ENCODE measurements around the gene APOA5. TPM values are rescaled to one million over a fixed set of nuclear protein-coding genes. Genes with fewer than 3 reads are reported as not detected.

APOA5 gene
- total RNA-seq, 4 donors from 2014 or later = not detected

DNA sequence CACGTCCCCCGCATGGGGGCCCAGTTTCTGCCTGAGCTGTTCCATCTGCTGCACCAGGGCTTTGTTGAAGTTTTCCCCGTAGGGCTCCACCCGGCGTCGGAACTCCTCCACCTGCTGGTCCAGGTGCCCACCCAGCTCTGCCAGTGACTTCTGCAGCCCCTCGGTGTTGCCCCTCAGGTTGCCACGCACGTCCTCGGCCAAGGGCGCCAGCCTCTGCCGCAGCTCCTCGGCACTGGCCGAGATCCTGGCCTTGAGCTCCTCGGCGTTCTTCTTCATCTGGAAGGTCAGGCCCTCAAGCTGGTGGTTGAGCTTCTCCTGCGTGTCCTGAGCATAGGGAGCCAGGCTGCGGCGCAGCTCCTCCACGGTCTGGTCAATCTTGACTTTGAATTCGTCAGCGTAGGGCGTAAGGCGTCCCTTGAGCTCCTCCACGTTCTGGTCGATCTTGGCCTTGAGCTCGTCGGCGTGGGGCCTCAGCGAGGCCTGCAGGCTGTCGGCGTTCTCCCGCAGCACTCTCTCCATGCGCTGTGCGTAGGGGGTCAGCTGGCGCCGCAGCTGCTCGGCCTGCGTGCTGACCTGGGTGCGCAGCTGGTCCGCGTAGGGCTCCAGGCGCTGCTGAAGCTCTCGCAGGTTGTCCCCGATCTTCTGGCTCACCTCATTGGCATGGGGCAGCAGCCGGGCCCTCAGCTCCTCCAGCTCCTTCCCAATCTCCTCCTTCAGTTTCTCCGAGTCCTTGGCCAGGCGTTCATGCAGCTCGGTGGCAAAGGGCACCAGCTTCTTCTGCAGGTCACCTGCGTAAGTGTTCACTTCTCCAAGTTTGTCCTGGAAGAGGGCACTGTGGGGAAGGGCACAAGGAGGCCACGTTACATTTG, 29.6 kb upstream of the APOA5 start:
- Histone ChIP-seq H3K9me3 (no peaks in the 10 kb centered on the region), H3K27ac (no peak overlapping the region), H3K36me3 (no peaks in the 10 kb centered on the region), H3K4me3 (no peak overlapping the region), H3K4me1 (no peaks in the 10 kb centered on the region), H3K27me3 (no peaks in the 10 kb centered on the region)
- WGBS, 2 donors = 92 to 94% methylated on average over 49 to 51 of the region's 51 CpGs
- DNase-seq (ENCODE audit: low spot score in 2 of 2) = no peak
- TF ChIP-seq POLR2A (IDR thresholded peaks at IDR 0.05) (no peak), EP300 (IDR thresholded peaks at IDR 0.05) (no peak)
- TF ChIP-seq, protein P1, sequence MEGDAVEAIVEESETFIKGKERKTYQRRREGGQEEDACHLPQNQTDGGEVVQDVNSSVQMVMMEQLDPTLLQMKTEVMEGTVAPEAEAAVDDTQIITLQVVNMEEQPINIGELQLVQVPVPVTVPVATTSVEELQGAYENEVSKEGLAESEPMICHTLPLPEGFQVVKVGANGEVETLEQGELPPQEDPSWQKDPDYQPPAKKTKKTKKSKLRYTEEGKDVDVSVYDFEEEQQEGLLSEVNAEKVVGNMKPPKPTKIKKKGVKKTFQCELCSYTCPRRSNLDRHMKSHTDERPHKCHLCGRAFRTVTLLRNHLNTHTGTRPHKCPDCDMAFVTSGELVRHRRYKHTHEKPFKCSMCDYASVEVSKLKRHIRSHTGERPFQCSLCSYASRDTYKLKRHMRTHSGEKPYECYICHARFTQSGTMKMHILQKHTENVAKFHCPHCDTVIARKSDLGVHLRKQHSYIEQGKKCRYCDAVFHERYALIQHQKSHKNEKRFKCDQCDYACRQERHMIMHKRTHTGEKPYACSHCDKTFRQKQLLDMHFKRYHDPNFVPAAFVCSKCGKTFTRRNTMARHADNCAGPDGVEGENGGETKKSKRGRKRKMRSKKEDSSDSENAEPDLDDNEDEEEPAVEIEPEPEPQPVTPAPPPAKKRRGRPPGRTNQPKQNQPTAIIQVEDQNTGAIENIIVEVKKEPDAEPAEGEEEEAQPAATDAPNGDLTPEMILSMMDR (IDR thresholded peaks at IDR 0.05) = no peak

DNA sequence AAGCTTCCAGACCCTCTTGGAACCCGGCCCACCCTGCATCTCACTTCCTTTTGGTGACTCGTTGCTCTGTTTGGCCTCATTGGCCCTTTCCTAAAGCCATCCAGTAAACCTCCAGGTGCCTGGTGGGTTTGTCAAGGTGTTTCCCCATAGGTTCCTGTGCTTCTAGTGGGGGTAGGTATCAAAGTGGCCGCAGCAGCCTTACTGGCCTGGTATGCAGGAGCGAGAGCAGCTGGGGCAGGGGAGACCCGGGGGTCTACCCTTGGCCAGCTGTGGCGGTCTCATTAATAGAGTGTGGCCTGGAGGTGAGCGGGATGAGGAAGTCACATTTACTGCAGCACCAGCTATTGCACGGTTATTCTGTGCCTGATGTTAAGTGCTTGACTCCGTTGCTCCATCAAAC, 27.4 kb upstream of the APOA5 start:
- no peak overlapping the region for H3K4me3 ChIP-seq
- no peak for TF ChIP-seq POLR2A (IDR thresholded peaks at IDR 0.05)
- TF ChIP-seq, protein P1 (IDR thresholded peaks at IDR 0.05) = no peak
- TF ChIP-seq EP300 (IDR thresholded peaks at IDR 0.05) = no peak
- no peak overlapping the region for H3K27ac ChIP-seq
- H3K9me3 ChIP-seq = no peaks in the 10 kb centered on the region
- H3K4me1 ChIP-seq = no peaks in the 10 kb centered on the region
- WGBS, 2 donors = 88% methylated on average over 9 of the region's 9 CpGs
- H3K36me3 ChIP-seq = no peaks in the 10 kb centered on the region
- H3K27me3 ChIP-seq = no peaks in the 10 kb centered on the region
- no peak for DNase-seq (ENCODE audit: low spot score in 2 of 2)

GRCh38 chr11:116814502-116814901, 22.8 kb upstream of the APOA5 start:
- H3K27me3 ChIP-seq = no peaks in the 10 kb centered on the region
- no peak overlapping the region for H3K4me3 ChIP-seq
- no peaks in the 10 kb centered on the region for H3K4me1 ChIP-seq
- no peaks in the 10 kb centered on the region for H3K36me3 ChIP-seq
- 76 to 82% methylated on average over 6 of the region's 6 CpGs for WGBS, 2 donors
- DNase-seq (ENCODE audit: low spot score in 2 of 2) = no peak
- no peak overlapping the region for H3K27ac ChIP-seq
- no peaks in the 10 kb centered on the region for H3K9me3 ChIP-seq
- TF ChIP-seq POLR2A (IDR thresholded peaks at IDR 0.05) (no peak), EP300 (IDR thresholded peaks at IDR 0.05) (no peak)
- TF ChIP-seq, protein P1 (IDR thresholded peaks at IDR 0.05) = no peak

GRCh38 chr11:116813781-116814471, 22.2 kb upstream of the APOA5 start:
- 62 to 69% methylated on average over 5 of the region's 5 CpGs for WGBS, 2 donors
- Histone ChIP-seq H3K9me3 (no peaks in the 10 kb centered on the region), H3K4me3 (no peak overlapping the region), H3K36me3 (no peaks in the 10 kb centered on the region), H3K27me3 (no peaks in the 10 kb centered on the region), H3K27ac (no peak overlapping the region), H3K4me1 (no peaks in the 10 kb centered on the region)
- no peak for TF ChIP-seq POLR2A (IDR thresholded peaks at IDR 0.05)
- TF ChIP-seq EP300 (IDR thresholded peaks at IDR 0.05) = no peak
- TF ChIP-seq, protein P1 (IDR thresholded peaks at IDR 0.05) = no peak
- DNase-seq (ENCODE audit: low spot score in 2 of 2) = no peak

DNA sequence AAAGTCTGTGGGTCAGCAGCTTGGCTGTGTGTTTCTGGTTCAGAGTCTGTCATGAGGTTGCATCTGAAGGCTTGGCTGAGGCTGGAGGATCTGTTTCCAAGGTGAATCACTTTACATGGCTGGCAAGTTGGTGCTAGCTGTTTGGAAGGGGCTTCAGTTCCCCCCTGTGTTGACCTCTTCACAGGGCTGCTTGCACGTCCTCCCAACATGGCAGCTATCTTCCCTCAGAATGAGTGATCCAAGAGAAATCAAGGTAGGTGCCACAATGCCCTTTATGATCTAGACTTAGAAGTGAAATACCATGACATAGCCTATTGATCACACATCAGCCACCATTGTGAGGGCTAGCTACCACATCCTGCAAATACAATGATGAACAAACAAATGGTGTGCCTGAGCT, 21.5 kb upstream of the APOA5 start:
- Histone ChIP-seq H3K36me3 (no peaks in the 10 kb centered on the region), H3K27ac (no peak overlapping the region), H3K9me3 (no peaks in the 10 kb centered on the region), H3K27me3 (no peaks in the 10 kb centered on the region), H3K4me3 (no peak overlapping the region), H3K4me1 (no peaks in the 10 kb centered on the region)
- TF ChIP-seq, protein P1 (IDR thresholded peaks at IDR 0.05) = no peak
- no peak for TF ChIP-seq POLR2A (IDR thresholded peaks at IDR 0.05)
- no peak for TF ChIP-seq EP300 (IDR thresholded peaks at IDR 0.05)
- DNase-seq (ENCODE audit: low spot score in 2 of 2) = no peak
- 89 to 100% methylated on average over 1 of the region's 1 CpG for WGBS, 2 donors
